GM12891 (cell line): ENCODE measurements around the gene STX3.

Experiments
- PAX5 ChIP-seq: IDR thresholded peaks from 2 replicates; pipeline ENCODE4 v1.6.1; 2011; ENCODE audit warnings: low read length, moderate library complexity, mild to moderate bottlenecking; ENCODE audit not compliant: insufficient read depth, severe bottlenecking
- POLR2A ChIP-seq: IDR thresholded peaks from 2 replicates; pipeline ENCODE4 v1.6.1; 2011; ENCODE audit warnings: low read depth, low read length, control low read depth
- POLR2AphosphoS5 ChIP-seq: IDR thresholded peaks from 2 replicates; pipeline ENCODE4 v1.6.1; 2011; ENCODE audit warnings: low read depth, low read length, control low read depth
- SPI1 ChIP-seq: IDR thresholded peaks from 2 replicates; pipeline ENCODE4 v1.6.1; 2011; ENCODE audit warnings: low read depth, low read length, control low read depth
- TAF1 ChIP-seq: IDR thresholded peaks from 2 replicates; pipeline ENCODE4 v1.6.1; 2011; ENCODE audit warnings: low read depth, low read length, control low read depth

DNA sequence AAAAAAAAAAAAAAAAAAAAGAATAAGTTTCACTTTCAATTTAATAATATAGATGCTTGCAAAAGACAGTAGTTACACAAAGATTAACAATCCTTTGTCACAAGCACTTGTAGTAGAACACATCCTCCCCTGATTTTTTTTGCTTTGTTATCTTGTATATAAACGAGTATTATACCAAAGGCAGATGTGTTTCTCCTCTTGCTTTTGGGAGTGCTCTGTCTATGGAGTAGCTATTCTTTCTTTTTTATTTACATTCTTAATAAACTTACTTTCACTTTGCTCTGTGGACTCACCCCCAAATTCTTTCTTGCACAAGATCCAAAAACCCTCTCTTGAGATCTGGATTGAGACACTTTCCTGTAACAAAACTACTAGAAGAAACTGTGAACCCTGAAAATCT is 58.8 kb downstream of the STX3 start:
- no peak for TF ChIP-seq POLR2AphosphoS5
- TF ChIP-seq POLR2A = no peak
- TF ChIP-seq TAF1 = no peak
- no peak for TF ChIP-seq SPI1
- no peak for TF ChIP-seq PAX5
